ENCODE results near the gene IFT80.

GRCh38 chr3:160226026-160226907 is 172.8 kb downstream of the IFT80 start:
- TF ChIP-seq POLR2A (IDR thresholded peaks at IDR 0.05): no peak
- TF ChIP-seq, protein P1, sequence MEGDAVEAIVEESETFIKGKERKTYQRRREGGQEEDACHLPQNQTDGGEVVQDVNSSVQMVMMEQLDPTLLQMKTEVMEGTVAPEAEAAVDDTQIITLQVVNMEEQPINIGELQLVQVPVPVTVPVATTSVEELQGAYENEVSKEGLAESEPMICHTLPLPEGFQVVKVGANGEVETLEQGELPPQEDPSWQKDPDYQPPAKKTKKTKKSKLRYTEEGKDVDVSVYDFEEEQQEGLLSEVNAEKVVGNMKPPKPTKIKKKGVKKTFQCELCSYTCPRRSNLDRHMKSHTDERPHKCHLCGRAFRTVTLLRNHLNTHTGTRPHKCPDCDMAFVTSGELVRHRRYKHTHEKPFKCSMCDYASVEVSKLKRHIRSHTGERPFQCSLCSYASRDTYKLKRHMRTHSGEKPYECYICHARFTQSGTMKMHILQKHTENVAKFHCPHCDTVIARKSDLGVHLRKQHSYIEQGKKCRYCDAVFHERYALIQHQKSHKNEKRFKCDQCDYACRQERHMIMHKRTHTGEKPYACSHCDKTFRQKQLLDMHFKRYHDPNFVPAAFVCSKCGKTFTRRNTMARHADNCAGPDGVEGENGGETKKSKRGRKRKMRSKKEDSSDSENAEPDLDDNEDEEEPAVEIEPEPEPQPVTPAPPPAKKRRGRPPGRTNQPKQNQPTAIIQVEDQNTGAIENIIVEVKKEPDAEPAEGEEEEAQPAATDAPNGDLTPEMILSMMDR (IDR thresholded peaks at IDR 0.05): no peak
- no peak for TF ChIP-seq POLR2AphosphoS5 (IDR thresholded peaks at IDR 0.05)
